ENCODE data around the gene OR10A3.

OR10A3 gene

DNA sequence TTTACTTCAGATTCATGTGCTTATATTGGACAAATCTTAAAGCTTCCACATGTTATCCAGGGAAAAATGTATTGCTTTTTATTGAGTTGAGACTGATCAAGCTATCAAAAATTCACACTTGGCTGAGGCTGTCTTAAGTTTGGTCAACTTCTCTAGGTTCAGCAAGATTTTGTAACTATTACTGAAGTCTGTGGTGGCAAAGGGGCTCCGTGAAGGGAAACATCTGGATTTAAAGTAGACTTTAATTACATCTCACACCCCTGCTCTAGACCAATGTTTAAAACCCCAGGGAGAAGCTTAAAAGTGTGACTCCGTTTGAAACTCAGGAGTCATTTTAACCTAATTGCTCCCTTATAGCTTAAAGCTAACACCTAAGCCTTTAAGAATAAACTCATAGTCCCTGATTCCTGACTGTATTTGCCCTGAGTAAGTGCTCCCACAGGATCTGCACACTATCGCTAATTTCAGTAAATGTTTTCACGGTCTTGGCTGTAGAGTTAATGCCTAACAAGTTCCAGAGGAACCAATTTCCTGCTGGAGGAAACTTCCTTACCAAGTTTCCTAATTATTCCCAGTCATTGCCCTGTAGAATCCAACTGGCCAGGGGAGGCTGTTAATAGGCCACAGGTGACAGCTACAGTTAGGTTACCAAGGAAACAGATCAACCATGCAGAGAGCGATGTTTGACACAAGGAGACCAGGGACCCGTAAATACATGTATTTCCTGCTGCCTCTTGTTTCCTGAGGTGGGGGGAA lies 50.9 kb downstream of the OR10A3 start:
- no peak for DNase-seq

DNA sequence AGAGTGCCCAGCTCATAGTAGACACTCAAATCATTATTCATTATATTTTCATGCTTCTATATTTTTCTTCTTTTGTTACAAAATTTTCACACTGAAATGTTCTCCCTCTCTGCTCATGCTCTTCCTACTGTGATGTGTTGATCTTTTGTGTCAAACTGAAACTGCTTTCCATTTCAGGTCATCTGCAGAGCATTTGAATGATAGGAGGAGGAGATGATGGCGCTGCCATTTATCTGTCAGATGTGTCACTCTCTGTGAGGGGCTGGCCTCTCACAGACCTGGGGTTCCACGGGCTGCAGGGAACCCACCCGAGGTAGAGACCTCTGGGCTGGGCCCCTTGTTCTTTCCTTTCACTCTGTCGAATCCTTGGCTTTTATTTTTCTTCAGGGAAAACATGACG lies 51.5 kb downstream of the OR10A3 start:
- DNase-seq, result no peak
